WI38 (cell line): ENCODE measurements around the gene ARMC9.

Experiments
- H3K4me3 ChIP-seq: 2 replicates; pipeline ENCODE4 v1.5.1; 2011; ENCODE audit warnings: low read depth, mild to moderate bottlenecking, control low read depth, low read length
- TF ChIP-seq, protein P1 (sequence below): IDR thresholded peaks from 2 replicates; pipeline ENCODE4 v1.5.1; 2012; ENCODE audit warnings: low read depth, mild to moderate bottlenecking, control low read depth, low read length

Gene ARMC9, protein sequence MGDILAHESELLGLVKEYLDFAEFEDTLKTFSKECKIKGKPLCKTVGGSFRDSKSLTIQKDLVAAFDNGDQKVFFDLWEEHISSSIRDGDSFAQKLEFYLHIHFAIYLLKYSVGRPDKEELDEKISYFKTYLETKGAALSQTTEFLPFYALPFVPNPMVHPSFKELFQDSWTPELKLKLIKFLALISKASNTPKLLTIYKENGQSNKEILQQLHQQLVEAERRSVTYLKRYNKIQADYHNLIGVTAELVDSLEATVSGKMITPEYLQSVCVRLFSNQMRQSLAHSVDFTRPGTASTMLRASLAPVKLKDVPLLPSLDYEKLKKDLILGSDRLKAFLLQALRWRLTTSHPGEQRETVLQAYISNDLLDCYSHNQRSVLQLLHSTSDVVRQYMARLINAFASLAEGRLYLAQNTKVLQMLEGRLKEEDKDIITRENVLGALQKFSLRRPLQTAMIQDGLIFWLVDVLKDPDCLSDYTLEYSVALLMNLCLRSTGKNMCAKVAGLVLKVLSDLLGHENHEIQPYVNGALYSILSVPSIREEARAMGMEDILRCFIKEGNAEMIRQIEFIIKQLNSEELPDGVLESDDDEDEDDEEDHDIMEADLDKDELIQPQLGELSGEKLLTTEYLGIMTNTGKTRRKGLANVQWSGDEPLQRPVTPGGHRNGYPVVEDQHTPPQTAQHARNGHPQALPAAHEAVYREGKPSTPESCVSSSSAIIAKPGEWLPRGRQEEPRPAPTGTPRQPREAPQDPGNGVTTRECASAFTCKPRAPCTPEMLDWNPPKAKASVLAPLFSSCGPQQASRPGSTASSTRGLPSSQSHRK

DNA sequence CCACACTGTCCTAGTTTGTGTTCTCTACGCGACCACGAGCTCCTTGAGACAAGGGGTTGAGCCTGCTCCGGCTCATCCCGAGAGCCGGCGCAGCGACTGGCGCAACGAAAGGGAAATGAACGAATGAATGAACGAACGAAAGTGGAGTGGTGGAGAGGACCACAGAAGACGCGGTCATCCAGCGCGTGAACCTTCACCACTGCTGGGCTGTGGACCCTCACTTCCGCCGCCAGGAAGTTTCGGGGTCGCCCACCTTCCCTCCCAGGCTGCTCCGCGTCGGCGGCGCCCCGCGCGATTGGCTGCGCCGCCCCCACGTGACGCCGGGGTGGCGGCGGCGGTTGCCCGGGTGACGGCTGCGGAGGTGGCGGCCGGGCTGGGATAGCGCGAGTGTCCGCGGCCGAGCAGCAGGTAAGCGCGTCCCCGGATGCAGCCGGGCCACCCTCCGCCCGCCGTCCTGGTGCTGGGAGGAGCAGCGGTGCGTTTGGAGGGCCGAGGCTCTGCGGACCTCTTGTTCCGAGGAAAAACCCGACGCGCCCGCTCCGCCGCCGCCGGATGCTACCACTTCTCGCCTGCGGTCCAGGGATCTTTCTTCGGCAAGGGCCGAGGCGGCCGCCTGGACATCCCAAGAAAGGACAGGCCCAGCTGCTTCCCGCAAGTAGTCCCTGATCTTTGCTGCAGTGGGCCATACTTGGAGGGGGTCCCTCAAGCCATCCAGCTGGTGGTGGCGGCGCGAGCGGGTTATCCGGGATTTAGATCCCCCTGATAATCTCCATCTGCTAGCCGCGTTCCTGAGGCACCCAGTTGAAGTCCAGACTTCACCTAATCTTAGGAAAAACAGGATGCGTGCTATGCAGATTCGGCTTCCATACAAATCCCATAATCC, at the start of gene ARMC9:
ARMC9 (plus strand) TSS at position 341 of the 883 bp plus-strand sequence. CDS start 7,608 bp downstream, outside the sequence.
- peak within 1 kb of the TSS; percentile 85 for H3K4me3 ChIP-seq
- TF ChIP-seq, protein P1, sequence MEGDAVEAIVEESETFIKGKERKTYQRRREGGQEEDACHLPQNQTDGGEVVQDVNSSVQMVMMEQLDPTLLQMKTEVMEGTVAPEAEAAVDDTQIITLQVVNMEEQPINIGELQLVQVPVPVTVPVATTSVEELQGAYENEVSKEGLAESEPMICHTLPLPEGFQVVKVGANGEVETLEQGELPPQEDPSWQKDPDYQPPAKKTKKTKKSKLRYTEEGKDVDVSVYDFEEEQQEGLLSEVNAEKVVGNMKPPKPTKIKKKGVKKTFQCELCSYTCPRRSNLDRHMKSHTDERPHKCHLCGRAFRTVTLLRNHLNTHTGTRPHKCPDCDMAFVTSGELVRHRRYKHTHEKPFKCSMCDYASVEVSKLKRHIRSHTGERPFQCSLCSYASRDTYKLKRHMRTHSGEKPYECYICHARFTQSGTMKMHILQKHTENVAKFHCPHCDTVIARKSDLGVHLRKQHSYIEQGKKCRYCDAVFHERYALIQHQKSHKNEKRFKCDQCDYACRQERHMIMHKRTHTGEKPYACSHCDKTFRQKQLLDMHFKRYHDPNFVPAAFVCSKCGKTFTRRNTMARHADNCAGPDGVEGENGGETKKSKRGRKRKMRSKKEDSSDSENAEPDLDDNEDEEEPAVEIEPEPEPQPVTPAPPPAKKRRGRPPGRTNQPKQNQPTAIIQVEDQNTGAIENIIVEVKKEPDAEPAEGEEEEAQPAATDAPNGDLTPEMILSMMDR, result no peak

DNA sequence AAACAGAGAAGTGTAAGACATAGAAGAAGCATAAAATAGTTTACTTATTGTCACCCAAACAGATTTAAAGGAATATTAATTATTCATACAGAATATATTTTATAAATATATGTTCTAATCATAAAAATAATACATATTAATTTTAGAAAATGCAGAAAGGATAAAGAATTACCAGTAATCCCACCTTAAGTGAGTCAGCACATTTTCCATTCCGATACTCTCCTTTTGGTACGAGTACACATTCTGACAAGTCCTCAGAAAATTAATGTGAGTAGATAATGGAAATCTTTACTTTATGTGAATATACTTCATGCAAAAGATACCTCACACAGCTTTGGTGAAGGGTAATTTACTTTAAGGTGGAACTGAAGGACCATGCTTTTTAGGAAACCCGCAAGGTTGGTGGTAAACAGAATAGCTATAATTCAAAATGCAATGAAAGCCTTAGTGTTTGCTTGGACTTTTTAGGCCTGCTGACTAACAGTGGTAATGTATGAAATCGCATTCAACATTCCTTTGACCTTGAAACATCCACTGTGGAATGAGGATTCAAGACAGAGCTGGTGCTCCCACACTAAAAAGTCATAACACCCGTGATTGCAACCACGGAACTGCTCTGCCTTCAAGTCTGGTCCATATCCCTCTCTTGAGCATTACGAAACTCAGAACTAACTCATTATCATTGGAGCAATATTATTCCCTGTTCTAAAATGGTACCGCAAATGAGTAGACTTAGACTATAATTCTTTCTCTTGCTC, 45.5 kb upstream of the ARMC9 start:
- H3K4me3 ChIP-seq, result no peak overlapping the region
- TF ChIP-seq, protein P1, result no peak

DNA sequence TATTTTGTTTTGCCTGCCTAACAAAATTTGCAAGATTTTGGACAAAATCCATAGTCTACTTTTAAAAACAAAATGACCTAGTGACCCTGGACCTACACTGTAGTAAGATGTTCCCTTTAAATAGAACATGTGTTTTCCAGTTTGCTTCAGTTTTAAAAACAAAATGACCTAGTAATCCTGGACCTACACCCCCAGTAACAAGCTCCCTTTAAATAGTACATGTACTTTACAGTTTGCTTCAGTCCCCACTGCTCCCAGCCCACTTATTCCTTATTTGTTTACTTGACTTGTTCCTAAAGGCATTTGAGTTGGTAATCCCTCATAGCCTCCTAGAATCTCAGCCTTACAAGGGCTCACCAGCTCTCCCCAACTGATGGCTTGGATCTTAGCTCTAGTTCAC, 39.1 kb upstream of the ARMC9 start:
- no peak overlapping the region for H3K4me3 ChIP-seq
- TF ChIP-seq, protein P1, result no peak

DNA sequence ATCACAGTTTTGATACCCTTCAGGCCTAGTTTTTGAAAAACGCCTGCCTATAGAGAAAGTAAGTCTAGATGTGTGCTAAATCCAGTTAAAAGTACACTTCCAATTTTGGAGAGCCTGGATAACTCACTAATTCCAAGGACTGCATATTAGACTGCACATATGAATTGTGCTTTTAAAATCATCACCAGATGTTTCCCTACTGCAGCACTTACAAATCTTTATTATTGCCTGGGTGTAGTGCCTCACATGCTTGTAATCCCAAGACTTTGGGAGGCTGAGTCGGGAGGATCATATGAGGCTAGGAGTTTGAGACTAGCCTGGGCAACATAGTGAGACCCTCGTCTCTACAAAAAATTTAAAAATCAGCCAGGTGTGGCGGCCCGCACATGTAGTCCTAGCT, 37.7 kb upstream of the ARMC9 start:
- H3K4me3 ChIP-seq, result no peak overlapping the region
- TF ChIP-seq, protein P1, result no peak

DNA sequence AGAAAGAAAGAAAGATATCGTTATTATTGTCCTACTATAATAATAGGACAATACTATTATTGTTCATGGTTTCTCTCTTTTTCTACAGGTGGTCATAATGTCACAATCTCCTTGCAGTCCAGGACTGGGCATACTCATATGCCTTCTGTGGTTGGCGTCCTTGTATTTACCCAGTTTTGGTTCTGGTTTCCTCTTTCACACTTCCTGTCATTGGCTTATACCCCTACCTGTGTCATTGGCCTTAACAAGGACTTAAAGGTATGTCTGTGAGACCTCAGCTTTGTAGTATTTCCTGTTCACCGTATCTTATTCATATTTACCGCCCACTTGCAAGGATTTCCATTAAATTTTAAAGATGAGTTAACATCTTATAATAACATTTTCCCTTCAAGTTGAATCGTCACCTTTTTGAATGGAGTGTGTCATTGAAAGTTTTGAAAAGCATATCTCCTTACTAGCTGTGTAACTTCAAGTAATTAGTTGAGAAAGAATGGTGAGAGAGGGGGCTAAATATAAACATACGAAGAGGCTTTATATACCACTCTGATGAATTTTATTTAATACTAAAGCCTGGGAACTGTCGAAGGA, 37.1 kb upstream of the ARMC9 start:
- no peak overlapping the region for H3K4me3 ChIP-seq
- TF ChIP-seq, protein P1, result no peak

DNA sequence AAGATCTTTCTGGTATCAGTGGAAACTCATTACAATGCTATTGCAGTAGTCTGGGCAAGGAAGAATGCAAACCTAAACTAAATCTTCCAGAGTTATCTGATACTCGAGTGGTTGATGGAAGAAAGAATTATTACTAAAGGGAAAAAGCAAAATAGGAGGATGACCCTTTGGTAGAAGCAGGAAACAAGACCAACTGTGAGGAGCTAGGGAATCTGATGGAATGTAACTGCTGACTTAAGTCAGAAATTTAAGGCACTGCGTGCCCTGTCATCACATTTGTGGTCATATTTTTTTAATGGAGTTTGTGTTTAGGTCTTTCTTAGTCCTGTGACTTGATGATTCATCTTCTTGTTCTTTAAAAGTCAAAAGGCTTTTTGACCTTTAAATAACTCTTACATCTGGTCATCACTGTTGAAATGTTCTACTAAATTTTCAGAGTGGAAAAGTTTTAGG, 36.5 kb upstream of the ARMC9 start:
- TF ChIP-seq, protein P1, result no peak
- no peak overlapping the region for H3K4me3 ChIP-seq
